ACHN (cell line): ENCODE data around the gene DNAH11.
"Not testable (repeated sequence)": the region's sequence is repeated elsewhere in the genome, so short reads cannot be mapped to it uniquely, and the experiment has no call there.

Source experiments
- DNase-seq: peaks from one replicate; pipeline ENCODE4 v3.0.0-alpha.2; 2015
- in situ Hi-C: cut with HindIII; loops from 2 replicates; pipeline ENCODE4 v1.10.0; 2017; ENCODE audit warnings: low sequenced_read_pairs, low pct_ligation_motif_present, low pct_unique_long_range_greater_than_20kb

DNAH11 gene, protein sequence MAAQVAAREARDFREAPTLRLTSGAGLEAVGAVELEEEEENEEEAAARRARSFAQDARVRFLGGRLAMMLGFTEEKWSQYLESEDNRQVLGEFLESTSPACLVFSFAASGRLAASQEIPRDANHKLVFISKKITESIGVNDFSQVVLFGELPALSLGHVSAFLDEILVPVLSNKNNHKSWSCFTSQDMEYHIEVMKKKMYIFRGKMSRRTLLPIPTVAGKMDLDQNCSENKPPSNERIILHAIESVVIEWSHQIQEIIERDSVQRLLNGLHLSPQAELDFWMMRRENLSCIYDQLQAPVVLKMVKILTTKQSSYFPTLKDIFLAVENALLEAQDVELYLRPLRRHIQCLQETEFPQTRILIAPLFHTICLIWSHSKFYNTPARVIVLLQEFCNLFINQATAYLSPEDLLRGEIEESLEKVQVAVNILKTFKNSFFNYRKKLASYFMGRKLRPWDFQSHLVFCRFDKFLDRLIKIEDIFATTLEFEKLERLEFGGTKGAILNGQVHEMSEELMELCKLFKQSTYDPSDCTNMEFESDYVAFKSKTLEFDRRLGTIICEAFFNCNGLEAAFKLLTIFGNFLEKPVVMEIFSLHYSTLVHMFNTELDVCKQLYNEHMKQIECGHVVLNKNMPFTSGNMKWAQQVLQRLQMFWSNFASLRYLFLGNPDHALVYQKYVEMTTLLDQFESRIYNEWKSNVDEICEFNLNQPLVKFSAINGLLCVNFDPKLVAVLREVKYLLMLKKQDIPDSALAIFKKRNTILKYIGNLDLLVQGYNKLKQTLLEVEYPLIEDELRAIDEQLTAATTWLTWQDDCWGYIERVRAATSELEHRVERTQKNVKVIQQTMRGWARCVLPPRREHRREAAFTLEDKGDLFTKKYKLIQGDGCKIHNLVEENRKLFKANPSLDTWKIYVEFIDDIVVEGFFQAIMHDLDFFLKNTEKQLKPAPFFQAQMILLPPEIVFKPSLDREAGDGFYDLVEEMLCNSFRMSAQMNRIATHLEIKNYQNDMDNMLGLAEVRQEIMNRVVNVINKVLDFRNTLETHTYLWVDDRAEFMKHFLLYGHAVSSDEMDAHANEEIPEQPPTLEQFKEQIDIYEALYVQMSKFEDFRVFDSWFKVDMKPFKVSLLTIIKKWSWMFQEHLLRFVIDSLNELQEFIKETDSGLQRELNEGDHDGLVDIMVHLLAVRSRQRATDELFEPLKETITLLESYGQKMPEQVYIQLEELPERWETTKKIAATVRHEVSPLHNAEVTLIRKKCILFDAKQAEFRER (N-terminal part only)

DNA sequence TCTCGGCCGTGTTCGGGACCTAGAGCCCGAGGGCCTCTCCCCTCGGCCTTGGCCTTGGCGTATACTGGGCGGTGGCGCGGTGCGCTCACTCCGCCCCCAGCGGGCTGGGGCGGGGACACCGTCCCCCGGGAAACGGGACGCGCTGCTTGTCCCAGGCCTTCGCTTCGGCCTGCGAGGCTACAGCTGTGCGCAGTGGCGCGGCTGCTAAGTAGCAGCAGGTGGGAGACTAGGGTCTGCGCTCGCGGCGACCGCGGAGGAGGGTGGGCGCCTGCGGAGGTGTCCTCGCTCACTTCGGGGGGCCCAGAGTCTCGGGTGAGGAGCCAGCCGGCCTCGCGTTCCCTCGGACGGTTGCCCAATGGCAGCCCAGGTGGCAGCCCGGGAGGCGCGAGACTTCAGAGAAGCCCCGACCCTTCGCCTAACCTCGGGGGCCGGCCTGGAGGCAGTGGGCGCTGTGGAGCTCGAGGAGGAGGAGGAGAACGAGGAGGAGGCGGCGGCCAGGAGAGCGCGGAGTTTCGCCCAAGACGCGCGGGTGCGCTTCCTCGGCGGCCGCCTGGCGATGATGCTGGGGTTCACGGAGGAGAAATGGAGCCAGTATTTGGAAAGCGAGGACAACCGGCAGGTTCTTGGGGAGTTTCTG, at the start of gene DNAH11:
TSS of gene DNAH11 (plus strand) at position 149 of the 637 bp plus-strand sequence. CDS start at position 356, 207 bp downstream.
- in situ Hi-C loops: no loop called here
- peak; percentile 66 for DNase-seq

DNA sequence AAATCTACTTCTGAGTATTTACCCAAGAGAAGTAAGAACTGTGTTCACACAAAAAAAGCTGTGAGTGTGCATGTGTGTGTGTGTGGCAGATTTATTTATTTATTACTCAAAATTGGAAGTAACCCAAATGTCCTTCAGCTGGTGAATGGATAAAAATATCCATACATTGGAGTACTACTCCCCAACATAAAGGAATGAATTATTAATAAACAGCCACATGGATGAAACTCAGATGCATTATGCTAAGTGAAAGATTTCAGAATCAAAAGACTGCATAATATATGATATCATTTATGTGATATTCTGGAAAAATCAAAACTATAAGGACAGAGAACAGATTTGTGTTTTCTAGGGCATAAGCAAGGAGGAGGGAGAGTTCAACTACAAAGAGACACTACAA, 47.1 kb upstream of the DNAH11 start:
- no peak for DNase-seq

DNA sequence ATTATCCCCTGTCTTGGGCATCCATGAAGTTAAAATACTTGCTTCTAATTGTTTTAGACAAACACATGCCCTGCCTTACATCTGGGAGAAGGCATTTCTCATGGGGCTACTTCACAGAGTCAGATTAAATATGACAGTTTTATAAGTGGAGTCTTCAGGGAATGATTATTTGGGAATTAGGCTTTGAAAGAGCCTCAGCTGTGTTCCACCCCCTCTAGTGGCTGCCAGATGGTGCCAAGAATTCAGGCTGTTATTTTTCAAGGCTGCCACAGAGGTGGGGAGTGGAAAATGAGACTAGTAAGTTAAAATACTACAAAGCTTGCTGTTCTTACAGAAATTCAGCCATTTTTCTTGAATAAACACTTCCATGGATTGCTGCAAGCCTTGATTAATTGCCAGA, 45.8 kb upstream of the DNAH11 start:
- DNase-seq: no peak
- in situ Hi-C loops: no loop called here

More for the DNA sequence above, 47.1 kb upstream of the DNAH11 start:
- in situ Hi-C loops: no loop called here

DNA sequence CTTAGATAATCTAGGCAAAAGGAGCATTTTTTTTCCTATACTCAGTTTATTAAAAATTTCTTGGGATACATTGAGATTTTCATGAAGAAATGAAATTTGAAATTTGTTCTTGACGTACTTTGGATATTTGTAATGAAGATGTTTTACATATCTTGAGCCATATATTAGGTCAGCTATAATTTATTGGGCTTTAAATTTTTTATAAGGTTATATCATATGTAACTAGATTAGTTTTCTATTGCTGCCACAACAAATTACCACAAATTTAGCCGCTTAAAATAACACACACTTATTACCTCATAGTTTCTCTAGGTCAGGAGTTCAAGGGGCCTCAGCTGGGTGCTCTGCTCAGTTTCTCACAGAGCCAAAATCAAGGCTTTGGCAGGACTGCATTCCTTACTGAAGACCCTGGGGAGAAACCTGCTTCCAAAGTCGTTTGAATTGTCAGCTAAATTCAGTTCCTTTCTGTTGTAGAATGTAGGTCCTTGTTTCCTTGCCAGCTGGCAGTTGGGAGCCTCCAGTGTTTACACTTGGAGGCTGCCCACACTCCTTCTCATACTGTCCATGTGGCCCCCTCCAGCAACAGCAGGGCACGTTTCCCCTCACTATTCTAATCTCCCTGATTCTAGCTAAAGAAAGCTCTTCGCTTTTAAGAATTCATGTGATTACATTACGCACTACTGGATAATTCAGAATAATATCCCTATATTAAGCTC, 42.6 kb upstream of the DNAH11 start:
- in situ Hi-C loops: no loop called here
- DNase-seq: no peak

DNA sequence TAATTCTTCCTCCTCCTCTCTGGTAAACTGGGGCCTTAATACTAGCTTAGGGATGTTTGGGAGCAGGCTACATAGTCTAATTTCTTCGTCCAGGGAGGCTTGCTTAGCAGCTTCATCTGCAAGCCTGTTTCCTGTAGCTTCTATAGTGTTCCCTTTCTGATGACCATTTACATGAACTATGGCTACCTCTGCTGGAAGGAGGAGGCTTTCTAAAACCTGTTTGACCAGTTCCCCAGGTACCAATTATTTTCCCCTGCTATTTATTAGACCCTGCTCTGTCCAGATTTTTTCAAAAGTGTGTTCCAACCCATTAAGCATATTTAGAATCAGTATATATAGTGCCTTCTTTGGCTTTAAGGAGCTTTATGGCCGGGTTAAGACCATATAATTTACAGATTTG, 38.8 kb upstream of the DNAH11 start:
- no peak for DNase-seq
- in situ Hi-C loops: no loop called here

DNA sequence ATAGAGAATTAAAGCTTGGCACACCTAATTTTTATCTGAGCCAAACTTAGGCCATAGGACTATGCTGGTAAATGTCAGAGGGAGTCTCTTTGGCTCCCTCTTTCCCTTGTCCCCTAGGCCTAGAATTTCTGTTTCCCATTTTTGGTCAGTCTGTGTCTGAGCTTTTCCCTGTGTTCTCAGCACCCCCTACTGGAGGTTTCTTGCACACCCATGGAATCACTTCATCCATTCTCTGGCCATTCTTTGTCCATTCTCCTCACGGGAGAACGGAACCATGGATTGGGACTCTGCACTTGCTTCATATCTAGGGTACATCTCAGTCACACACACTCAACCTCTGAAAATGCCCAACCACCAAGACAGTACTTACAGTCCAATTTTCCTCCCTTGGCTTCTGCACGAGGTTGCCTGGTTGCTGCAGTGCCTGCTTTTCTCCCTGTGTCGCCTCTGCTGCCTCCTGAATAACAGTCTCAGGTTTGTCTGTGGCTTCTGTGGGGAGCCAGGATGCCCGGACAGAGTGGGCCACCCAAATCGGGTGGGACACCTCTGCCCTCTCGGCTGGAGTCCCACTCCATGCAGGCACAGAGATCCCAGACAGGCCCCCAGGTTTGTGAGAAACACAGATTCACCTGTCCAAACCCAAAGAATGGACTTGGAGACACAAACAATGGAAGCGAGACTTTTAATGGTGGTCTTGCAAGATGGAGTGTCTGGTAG, 35.1 kb upstream of the DNAH11 start:
- in situ Hi-C loops: no loop called here
- DNase-seq: peak; percentile 59

DNA sequence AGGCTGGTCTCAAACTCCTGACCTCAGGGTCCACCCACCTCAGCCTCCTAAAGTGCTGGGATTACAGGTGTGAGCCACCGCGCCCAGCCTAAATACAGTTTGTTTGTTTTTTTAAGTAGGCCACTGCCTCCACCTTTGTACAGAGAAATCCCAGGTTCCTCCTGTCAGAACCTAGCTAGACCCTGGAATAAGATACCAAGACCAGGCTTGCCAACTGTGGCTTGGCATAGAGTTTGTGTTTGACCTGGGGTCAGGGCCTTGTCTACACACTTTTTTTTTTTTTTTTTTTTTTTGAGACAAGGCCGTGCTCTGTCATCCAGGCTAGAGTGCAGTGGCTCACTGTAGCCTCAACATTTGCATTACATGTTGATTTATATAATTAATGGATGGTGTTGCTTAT, 34.3 kb upstream of the DNAH11 start:
- DNase-seq: no peak
- in situ Hi-C loops: no loop called here

DNA sequence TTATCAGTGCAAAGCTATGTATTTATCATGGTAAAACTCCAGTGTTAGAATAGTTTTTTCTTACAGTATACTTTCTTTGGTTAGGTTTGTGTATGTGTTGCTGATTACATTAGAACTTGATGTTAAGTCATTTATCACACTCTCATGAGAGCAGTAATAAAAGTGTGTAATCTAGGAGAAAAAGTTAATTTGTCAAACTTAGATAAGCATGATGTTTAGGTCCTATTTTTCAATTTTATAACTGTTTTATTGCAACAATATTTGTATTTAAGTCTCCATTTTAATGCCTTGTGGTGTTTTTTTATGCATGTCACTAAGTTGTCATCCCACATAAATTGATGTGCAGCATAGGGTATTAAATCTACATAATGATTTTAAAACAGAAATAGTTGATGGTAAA, 28.8 kb upstream of the DNAH11 start:
- in situ Hi-C loops: no loop called here
- DNase-seq: no peak

DNA sequence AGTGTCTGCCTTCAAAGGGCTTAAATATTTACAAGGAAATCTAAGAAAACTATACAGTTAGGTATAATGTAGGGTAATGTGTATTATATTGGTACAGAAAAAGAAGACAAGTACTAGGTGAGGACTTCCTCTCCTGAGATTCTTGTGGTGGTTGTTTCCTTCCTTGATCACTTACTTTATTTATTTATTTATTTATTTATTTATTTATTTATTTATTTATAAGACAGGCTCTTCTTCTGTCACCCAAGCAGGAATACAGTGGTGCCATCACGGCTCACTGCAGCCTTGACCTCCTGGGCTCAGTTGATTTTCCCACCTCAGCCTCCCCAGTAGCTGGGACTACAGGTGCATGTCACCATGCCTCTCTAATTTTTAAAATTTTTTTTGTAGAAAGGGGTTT, 18.2 kb upstream of the DNAH11 start:
- in situ Hi-C loops: no loop called here
- DNase-seq: no peak

DNA sequence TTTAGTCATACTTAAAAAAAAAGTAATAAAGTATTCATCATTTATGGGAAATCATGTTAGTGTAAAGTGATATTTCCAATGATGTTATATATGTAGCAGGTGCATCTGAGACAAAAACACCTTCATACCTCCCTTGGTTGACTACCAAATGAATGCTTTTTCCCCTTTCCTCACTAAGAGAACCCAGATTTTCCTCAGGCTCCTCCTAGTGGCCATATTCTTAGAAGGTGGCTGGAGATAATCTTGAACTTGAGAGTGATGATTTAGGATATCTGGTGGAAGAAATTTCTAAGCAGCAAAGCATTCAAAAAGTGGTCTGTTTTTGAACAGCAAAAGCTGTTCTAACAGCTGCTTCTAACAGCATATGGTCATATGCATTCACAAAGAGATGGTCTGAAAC, 16.8 kb upstream of the DNAH11 start:
- in situ Hi-C loops: no loop called here
- peak; percentile 22 for DNase-seq

DNA sequence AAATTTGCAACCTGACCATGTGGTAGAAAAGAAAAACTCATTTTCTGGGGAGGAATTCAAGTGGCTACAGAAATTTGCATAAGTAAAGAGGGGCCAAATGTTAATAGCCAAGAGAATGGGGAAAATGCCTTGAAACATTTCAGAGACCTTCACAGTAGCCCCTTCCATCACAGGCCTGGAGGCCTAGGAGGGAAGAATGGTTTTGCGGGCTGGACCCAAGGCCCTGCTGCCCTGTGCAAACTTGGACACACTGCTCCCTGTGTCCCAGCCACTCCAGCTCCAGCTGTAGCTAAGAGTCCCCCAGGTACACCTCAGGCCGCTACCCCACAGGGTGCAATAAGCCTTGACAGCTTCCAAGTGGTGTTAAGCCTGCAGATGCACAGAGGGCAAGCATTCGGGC, 16.4 kb upstream of the DNAH11 start:
- in situ Hi-C loops: no loop called here
- DNase-seq: no peak

DNA sequence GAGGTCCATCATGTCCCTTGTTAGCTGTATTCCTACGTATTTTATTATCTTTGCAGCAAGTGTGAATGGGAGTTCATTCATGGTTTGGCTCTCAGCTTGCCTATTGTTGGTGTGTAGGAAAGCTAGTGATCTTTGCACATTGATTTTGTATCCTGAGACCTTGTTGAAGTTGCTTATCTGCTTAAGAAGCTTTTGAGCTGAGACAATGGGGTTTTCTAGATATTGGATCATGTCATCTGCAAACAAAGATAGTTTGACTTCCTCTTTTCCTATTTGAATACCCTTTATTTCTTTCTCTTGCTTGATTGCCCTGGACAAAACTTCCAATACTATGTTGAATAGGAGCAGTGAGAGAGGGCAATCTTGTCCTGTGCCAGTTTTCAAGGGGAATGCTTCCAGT, 10.4 kb upstream of the DNAH11 start:
- DNase-seq, in situ Hi-C loops: not testable (repeated sequence)

DNA sequence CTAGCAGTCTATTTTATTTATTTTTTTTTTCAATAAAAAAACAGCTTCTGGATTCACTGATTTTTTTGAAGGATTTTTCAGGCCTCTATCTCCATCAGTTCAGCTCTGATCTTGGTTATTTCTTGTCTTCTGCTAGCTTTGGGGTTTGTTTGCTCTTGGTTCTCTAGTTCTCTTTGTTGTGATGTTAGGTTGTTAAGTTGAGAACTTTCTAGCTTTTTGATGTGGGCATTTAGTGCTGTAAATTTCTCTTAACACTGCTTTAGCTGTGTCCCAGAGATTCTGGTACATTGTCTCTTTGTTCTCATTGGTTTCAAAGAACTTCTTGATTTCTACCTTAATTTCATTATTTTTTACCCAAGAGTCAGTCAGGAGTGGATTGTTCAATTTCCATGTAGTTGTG, 9.2 kb upstream of the DNAH11 start:
- in situ Hi-C loops, DNase-seq: not testable (repeated sequence)

DNA sequence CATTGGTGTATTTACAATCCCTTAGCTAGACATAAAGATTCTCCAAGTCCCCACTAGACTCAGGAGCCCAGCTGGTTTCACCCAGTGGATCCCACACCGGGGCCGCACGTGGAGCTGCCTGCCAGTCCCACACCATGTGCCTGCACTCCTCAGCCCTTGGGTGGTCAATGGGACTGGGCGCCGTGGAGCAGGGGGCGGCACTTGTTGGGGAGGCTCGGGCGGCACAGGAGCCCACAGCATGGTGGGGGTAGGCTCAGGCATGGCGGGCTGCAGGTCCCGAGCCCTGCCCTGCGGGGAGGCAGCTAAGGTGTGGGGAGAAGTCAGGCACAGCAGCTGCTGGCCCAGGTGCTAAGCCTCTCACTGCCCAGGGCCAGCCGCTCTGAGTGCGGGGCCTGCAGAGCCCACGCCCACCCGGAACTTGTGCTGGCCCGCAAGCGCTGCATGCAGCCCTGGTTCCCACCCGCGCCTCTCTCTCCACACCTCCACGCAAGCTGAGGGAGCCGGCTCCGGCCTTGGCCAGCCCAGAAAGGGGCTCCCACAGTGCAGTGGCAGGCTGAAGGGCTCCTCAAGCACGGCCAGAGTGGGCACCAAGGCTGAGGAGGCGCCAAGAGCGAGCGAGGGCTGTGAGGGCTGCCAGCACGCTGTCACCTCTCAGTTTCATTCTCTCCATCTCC, 6.3 kb upstream of the DNAH11 start:
- in situ Hi-C loops, DNase-seq: not testable (repeated sequence)

DNA sequence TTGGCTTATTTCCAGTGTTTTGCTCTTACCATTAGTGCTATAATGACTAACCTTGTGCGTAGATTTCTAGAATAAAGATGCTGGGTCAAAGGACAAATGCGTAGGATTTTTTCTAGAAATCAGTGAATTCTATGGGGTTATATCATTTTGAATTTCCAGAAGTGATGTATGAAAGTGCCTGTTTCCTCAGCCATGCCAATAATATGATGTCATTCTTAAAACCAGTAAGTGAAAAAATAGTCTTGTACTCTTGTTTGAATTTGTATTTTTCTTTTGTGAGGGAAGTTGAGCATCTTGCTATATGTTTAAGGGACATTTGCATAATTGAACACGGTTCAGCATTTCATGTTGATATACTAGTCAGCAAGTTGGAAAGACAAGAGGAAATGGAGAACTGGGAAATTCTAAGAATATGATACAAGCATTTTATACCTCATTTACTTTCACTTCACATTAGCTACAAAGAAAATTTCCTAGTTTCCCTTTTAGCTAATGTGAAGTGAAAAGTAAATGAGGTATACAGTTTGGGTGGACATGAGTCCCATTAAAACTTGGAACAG, 3.8 kb upstream of the DNAH11 start:
- in situ Hi-C loops: no loop called here
- DNase-seq: no peak

DNA sequence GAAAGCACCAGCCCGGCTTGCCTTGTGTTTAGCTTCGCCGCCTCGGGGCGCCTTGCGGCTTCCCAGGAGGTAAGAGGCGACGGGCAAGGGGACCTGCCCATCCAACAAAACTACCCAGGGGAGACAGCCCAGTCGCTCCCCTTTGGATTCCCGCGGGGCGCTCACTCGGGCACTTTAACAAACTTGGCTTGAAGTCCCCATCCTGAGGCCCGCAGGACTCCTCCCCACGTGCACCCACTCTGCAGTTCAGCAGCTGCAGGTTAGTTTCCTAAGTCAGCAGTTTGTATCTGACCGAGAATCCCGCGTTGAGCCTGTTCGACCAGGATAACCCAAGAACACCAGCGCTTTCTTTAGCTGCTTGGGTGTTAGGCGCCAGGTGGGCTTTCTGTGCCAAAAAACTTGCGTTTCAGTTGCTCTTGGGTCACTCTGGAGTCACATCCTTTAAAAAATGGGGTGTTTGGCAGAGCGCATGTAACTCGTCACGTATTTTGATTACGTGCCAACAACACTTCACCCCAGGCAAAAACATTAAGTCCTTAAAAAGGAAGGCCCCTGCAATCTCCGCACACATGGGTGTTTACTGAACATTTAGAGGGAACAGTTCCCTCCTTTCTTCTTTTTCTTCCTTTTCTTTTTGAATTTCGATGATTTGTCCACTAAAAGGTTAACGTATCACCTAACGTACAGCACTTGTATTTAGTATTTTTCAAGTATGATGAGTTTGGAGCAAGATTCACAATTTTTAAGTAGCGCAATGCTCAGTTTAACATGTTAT, 876 bp downstream of the DNAH11 start:
- in situ Hi-C loops: no loop called here
- peak; percentile 25 for DNase-seq
